NCI-H2171 (cell line): ENCODE results near the gene RBM26.
"Not testable (repeated sequence)": the region's sequence is repeated elsewhere in the genome, so short reads cannot be mapped to it uniquely, and the experiment has no call there.

ENCODE experiments used
- DNase-seq: peaks from one replicate; lab custom pipeline; 2025; lab: John Stamatoyannopoulos, UW

Gene RBM26

DNA sequence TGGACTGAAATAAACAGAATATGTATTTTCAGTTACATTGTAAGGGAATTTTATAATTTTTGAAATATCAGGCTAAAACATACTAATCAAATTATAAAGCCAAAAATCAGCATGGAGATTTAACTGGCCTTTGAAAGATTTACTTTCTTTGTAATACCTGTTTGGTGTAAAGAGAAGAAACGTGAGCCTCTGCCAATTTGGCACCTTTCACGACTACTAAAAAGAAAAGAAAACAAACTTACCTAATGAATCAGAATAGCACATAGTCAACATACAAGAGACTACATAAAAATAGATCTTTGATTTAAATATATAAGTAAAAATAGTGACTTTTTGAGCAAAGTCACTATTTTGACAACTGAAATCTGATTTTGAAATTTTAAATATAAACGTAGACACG lies 87.4 kb downstream of the RBM26 start:
- no peak for DNase-seq

DNA sequence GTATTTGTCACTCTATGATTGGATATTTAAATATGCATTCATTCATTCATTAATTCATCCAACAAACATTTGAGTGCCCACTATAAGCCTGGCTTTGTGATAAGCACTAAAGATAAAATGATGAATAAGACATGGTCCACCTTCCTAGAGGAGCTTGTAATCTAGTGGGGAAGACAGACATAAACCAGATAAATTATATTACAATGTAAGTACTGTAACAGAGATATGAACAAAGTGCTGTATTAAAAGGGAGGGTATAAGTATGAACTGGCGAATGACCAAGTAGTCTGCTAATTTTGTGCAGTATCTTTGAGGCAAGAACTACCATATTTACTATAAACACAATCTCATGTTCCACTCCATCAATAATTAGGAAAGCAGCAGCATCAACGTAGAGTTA lies 88.2 kb downstream of the RBM26 start:
- no peak for DNase-seq

DNA sequence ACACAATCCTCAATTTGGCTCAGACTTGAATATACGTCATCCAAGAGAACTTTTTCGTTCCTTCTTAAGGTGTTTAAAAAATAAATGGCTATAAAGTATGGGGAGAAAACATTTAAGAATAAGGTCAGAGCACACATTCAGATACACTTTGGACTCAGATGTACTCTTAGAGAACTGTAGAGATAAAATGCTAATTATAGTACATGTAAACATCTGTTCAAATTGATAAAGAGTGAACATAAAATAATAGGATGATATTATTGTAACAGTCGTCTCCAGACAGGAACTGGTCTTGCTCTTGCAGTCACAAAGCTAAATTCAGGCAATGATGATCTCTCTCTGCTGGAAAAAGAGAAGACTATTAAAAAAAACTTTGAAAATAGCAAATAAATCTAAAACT lies 91.4 kb downstream of the RBM26 start:
- DNase-seq, result no peak

DNA sequence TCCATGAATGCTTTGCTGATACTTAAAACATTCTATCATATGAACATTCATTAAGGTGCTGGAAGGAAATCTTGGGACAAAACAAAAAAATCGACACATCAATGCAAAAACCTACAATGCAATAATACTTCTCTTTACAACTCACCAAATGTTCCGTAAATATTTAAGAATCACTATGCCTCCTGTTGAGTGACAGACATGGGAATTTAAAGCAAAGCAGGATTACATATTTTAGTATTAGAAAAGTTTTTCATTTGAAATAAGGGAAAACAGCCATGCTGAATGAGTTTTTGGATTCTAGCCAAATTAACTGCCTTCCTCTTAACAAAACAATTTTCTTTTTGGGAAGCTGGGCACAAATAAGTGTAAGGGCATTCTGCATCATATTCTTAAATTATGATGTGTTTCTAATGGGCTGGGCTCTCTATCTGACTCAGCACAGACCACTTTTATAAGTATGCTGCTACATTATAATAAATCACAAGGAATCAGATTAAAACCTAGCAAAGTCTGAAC lies 93.7 kb downstream of the RBM26 start:
- no peak for DNase-seq

DNA sequence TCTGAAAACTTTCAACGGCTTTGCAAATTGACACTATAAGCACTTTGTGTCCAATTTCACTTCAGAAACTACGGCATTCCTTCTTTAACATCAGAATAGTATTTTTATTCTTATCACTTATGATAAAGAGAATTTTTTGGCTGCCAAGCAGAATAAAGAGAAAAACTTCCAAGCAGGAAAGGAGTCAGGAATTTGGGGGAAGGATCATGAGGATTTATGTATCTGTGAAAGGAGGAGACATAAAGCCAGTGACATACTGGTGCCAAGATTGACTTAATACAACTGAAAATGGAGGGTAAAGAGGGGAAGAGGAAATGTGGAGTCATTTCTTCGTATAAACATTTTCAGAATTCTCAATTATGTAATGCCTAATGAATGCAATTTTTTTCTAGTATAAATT lies 94.7 kb downstream of the RBM26 start:
- DNase-seq, result no peak

DNA sequence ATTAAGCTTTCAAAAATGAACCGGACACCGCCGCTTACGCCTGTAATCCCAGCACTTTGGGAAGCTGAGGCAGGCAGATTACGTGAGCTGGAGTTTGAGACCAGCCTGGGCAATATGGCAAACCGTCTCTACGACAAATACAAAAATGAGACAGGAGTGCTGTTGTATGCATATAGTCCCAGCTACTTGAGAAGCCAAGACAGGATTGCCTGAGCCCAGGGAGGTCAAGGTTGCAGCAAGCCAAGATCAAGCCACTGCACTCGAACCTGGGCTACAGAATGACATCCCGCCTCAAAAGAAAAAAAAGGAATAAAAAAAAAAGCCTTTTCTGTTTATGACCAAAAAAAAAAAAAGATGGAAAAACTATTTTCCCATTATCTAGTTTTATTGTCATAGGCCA lies 96.4 kb downstream of the RBM26 start:
- DNase-seq, result no peak

DNA sequence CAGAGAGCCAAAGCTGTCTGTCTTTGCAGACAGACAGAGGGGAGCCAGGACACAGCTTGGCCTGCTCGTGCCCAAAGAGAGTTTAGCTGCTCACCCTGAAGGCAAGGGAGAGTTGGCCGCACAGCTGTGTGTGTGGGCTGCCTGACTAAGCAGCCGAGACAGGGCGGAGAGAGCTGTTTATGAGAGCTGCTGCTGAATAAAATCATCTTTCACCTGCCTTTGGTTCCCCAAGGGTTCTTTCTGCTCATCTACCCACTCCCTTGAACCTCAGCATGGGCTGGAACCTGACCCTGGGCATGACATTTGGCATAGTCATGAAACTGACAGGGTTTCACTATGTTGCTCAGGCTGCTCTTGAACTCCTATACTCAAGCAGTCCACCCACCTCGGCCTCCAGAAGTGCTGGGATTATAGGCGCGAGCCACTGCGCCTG lies 98.2 kb downstream of the RBM26 start:
- DNase-seq, result no peak

DNA sequence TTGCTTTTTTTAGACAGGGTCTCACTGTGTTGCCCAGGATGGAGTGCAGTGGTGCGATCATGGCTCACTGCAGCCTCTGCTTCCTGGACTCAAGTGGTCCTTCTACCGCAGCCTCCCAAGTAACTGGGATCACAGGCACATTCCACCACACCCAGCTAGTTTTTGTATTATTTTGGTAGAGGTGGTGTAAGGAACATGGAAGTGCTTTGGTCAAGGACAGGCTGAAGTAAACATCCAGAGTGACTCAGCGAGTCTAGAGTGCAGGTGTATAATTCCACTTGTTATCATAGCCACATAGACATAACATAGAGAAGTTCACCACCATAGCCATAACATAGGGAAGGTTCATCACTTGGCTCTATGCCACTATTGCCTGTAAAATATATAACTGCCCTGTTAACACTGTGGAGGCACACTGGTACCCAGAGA lies 98.6 kb downstream of the RBM26 start:
- DNase-seq, result no peak

DNA sequence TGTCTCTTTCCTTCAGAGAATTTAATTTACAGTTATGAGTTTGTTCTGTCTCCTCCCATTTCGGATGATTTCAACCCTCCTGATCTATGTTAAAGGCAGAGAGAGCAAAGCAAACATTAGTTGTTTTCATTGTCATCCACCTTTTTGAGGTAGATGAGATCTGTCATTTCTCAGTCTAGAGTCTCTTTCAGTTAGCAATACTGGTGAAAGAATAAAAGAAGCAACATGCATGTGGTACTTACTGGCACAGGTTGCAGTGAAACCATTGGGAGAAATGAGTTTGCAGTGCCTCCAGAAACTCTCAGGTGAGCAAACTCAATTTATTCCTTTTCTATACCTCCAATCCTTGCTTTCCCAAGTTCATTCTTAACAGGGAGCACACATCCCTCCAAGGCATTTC lies 99.4 kb downstream of the RBM26 start:
- DNase-seq, result no peak

DNA sequence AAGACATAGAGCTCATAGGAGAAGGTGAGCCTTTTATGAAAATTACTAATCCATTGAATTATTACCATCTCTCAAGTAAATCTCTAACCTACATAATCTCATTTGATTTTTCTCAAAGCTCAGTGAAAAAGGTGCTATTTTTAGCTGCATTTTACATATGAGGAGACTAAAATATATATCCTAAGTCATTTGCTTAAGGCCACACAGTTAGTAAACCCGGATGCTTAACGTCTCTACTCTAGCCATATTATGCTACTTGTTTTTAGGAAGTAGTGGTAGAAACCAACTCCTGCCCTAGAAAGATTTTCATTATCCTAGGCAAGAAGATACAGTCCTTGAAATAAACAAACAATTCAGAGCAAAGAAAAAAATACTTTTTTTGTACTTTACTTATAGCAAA lies 108.9 kb downstream of the RBM26 start:
- no peak for DNase-seq

DNA sequence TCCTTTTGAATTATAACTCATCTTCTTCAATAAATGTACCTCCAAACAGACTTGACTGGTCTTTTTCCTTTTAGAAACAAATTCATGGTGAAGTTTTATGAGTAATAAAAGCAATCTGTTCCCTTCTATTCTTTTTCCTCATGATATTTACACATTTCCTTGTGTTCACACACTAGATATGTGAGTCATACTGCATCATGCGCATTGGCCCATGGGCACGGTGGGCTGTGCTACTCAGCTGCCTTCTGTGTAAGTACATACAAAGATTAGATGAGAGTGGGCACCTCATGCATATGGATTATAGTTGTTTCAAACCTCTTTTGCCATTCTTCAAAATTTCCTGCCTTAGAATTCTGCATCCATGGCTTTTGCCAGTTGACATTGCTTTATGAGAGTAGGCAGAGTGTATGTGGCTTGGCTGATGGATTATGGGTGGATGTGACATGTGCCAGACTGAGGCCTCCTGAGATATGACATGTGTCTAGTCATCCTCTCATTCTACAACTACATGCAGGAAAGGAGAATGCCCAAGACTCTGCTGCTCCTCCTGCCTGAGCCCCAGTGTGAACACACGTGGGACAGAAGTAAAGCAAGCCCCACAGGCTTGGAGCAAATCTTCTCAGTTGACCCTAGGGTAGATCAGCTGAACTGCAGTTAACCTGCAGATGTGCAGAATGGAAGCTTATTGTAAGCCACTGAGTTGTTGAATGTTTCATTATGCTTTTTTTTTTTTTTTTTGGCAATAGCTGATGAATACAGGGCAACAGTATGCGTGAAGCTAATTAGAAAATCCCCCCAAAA lies 109.9 kb downstream of the RBM26 start:
- no peak for DNase-seq

DNA sequence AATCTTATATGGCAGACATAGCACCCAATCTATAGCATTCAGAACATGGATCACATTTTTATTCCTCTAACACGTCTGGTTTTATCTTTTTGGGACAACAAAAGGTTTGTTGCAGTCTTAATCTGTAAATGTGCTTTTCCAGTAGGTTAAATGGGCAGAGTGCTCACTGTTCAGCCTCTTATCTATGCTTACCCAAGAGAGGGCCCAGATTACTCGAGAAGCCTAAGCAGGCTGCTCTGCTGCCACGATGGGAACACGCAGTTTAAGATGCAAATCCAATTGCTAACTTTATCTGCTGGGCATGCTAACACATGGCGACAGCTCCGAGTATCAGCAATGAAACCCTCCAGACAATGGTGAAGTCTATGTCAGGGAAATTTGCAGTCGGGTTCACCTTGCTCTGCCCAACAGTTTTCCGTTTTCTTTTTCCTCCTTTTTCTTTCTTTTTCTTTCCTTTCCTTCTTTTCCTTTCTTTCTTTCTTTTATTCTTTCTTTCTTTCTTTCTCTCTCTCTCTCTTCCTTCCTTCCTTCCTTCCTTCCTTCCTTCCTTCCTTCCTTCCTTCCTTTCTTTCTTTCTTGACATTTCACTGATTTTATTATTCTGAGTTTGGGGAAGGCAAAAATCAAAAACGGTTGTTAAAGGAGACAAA lies 115.3 kb downstream of the RBM26 start:
- DNase-seq, result no peak

DNA sequence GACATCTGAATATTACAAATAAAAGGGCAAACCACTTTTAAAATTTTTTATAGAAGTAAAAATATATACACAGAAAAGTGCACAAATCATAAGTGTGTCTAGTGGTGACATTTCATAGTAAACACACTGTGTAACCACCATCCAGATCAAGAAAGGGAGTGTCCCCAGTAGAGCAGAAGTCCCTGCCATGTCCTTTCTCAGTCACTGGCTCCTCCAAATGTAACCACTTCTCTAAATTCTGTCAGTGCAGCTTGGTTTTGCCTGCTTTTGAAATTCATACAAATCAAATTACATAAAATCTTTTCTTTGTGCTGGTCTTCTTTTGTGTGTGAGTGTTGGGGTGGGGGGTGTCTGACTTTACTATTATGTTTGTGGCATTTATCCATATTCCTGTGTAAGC lies 116.5 kb downstream of the RBM26 start:
- no peak for DNase-seq

DNA sequence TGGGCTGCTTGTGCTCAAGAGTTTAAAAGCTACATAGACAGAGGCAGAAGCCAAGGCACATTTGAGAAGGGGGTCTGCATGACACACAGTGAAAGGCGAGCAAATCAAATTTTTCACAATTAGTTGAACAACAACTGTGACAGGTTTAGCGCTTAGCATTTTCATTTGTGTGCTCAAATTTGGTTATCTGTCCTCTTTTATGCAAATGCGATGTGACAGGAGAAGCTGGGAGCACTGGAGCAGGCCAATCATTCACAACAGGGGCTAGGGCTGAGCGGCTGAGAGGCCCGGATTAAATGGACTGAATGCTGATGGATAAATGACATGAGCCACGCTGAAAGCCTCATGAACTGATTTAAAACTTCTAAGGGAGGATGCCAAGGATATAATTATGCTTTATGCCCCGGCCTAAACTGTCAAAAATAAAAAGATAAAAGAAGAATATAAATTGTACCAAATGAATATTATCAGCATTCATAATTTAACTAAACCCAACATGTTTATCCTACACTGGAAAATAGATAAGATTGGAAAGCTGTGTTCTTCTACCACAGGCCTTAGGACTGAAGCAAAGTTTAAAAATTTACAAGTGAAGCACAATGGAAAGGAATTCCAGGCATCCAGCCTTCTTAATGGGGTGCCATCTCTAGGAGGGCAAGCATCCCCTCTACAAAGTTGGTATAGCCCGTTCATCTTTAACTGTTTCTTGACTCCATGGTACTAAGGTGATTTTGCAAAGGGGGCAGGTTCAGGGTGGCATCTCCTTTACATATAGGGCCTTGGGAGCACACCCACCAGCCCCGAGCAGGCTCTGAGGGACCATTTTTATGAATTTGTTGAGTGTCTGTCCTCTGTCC lies 117.9 kb downstream of the RBM26 start:
- no peak for DNase-seq

DNA sequence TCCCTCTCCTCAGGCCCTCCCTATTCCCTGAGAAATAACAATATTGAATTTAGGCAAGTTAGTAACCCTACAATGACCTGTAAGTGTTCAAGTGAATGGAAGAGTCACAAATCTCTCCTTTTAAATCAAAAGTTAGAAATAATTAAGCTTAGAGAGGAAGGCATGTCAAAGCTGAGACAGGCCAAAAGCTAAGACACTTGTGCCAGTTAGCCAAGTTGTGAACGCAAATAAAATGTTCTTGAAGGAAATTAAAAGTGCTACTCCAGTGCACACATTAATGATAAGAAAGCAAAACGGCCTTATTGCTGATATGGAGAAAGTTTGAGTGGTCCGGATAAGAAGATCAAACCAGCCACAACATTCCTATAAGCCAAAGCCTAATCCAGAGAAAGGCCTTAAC lies 120.9 kb downstream of the RBM26 start:
- no peak for DNase-seq

DNA sequence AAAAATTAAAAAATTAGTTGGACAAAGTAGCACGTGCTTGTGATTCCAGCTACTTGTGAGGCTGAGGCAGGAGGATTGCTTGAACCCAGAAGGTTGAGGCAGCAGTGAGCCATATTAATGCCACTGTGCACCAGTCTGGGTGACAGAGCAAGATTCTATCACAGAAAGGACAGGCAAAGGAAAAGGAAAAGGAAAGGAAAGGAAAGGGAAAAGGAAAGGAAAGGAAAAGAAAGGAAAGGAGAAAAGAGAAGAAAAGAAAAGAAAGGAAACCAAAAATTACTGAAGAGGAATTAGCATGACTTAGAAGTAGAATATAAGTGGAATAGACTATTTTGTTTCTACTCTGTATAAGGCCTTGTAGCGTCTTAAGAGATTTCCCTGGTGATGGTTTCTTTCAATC lies 122.3 kb downstream of the RBM26 start:
- DNase-seq, result no peak

DNA sequence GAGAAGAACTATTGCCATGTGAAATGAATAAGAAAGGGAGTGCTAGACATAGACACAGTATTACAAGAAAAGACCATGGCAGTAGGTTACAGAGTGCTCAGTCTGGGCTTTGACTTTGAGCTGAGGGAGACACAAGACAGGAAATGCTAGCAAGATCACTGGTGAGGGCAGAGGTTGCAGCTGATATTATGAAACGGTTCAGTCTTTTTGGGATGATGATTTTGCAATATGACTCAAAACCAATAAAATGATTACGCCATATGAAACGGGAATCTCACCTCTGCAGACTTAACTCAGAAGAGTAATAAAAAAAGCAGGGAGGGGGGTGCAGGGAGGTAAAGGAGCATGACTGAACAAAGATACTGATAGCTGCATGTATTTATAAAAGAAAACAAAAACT lies 123.1 kb downstream of the RBM26 start:
- no peak for DNase-seq

DNA sequence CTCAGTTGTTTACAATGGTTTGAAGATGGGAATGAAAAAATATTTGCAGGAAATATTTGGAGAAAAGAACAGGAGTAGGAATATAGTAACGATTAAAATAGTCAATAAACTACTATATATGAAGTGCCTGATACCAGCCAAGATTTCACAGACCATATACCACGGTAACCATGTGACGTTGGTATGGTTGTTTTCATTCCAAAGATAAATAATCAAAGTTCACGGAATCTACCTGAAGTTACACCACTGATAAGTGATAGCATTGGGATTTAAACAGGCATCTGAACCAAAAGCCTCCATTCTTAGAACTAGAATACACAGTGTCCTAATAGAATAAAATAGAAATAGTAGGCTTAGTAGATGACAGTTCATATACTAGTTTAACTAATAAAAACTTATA lies 123.5 kb downstream of the RBM26 start:
- no peak for DNase-seq

DNA sequence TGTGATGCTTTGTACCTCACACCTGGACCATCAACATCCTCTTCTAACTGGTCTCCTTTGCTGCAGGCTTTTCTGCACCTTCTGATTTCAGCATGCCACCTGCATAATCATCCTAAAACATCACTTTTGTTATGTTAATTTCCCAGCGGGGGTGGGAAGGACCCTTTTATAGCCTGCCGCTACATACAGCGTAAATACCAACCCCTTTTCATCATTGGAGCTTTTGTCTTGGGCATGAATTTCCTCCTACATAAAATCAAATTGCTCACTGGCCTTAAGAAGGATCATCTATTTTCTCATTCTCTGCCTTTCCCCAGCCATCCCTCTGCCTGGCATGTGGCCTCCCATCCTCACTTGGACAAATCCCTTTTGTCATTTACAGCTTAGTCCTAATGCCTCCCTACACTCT lies 124.7 kb downstream of the RBM26 start:
- DNase-seq, result no peak

DNA sequence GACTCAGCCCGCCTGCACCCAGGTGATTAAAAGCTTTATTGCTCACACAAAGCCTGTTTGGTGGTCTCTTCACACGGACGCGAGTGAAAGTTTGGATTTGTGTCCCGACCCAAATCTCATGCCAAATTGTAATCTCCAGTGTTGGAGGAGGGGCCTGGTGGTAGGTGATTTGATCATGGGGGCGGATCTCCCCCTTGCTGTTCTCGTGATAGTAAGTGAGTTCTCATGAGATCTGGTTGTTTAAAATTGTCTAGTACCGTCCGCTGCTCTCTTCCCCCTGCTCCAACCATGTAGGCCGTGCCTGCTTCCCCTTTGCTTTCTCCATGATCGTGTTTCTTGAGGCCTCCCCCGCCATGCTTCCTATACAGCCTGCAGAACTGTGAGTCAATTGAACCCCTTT lies 126.3 kb downstream of the RBM26 start:
- not testable (repeated sequence) for DNase-seq

DNA sequence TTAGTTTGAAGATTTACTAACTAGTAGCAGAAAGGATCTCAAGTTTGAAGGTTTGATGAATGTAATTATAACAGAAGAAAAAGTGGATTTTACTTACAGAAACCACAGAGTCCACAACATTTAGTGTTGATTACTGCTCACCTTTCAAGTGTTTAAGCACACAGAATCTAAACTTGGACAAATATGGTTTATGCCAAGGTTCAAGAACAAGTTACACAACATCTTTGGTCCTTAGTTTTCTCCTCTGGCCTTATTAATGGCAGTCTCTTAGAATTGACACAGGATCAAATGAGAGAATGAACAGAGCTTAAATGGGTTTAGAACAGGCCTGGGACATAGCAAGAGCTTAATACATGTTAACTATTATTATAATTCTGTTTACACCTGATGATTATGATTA lies 133.0 kb downstream of the RBM26 start:
- no peak for DNase-seq

DNA sequence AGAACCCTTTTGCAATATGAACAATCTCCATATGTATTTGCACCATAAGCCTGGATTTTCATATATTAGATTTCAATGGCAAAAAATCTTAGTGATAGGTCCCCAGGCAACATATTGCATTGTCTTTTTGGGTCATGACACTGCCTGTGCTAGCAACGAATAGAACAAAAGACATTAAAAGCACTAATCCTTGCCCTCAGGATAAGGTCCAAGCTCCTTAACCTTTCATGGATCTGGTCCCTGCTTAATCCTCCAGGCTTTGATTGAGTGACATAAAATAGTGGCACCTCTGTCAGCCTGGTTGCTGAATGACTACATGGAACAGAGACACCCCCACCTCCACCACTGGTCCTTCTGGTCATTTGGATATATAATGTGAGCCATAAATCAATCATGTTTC lies 134.4 kb downstream of the RBM26 start:
- DNase-seq, result no peak

DNA sequence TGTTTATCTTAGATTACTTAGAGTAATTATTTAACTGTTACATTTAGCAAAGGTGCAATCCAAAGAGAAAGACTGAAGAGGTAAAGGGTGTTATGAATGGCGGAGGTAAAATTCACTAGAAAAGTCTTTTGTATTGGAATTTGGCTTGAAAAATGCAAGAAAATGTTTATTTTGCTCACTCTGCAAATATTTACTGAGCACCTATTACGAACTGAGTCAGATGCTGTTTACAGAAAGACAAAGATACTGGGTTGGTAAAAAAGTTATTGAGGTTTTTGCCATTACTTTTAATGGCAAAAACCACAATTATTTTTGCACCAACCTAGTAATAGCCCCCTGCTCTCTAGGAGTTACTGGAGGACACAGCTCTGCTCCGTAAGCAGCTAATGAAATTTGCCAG lies 135.2 kb downstream of the RBM26 start:
- no peak for DNase-seq
